Activated CD4-positive, alpha-beta memory T cell treated with anti-CD3 and anti-CD28 coated beads for 36 hours (primary cell): ENCODE measurements around the gene TPCN1. TPM values are rescaled to one million over a fixed set of nuclear protein-coding genes. Genes with fewer than 3 reads are reported as not detected.

ENCODE experiments used
- CTCF ChIA-PET: fragments of 350-600 bp; sonication (Branson Sonifier 250); formaldehyde crosslinking; loops from one replicate; lab custom pipeline; 2021; ENCODE audit warnings: antibody characterized with exemption, inconsistent platforms; lab: Charles Lee
- POLR2A ChIA-PET: fragments of 350-600 bp; sonication (Branson Sonifier 250); formaldehyde crosslinking; loops from one replicate; lab custom pipeline; 2021; ENCODE audit warnings: antibody characterized with exemption; lab: Charles Lee
- DNase-seq: peaks from one replicate; pipeline ENCODE4 v3.0.0-alpha.2; 2020
- H3K27ac Mint-ChIP-seq: one replicate; pipeline ENCODE4 v1.8.0; 2021; ENCODE audit warnings: mixed read lengths
- H3K27me3 Mint-ChIP-seq: one replicate; pipeline ENCODE4 v1.8.0; 2021; ENCODE audit warnings: mixed read lengths
- H3K36me3 Mint-ChIP-seq: one replicate; pipeline ENCODE4 v1.8.0; 2021; ENCODE audit warnings: mixed read lengths
- H3K4me1 Mint-ChIP-seq: one replicate; pipeline ENCODE4 v1.8.0; 2021; ENCODE audit warnings: low read depth, mixed read lengths
- H3K4me3 Mint-ChIP-seq: one replicate; pipeline ENCODE4 v1.8.0; 2021; ENCODE audit warnings: mild to moderate bottlenecking, mixed read lengths
- H3K9me3 Mint-ChIP-seq: one replicate; pipeline ENCODE4 v1.8.0; 2021; ENCODE audit warnings: mixed read lengths
- intact Hi-C: fragments of 100-400 bp; cut with micrococcal nuclease; formaldehyde crosslinking; loops from one replicate; pipeline ENCODE4 v1.15.1; 2023
- microRNA-seq: library from miRNA; unstranded; fragments of <30 nt; microRNA quantifications from one replicate; pipeline ENCODE4 v1.2.0, GENCODE V29; 2022; ENCODE audit warnings: borderline number of aligned reads, borderline microRNAs expressed, borderline replicate concordance
- total RNA-seq, 2 experiments: library from RNA; stranded (reverse); gene quantifications; one replicate each; pipeline ENCODE4 v1.2.3, GENCODE V29; 2021

TPCN1 gene
- total RNA-seq, 2 experiments from 2014 or later, result 44.0 to 51.6 TPM

DNA sequence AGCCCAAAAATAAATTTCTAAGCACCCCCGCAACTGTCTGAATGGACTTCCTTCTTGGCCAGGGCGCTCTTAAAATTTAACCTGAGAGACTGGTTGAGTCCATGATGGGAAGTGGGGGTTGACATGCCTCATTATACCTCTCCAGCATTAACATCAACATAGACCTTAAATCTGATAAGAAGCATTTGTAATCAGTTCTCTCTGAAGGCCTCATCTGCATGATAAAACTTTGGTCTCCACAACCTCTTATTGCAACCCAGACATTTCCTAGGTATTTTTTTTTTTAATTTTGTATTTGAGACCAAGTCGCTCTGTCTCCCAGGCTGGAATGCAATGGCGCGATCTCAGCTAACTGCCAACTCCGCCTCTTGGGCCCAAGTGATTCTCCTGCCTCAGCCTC is 124.1 kb downstream of the TPCN1 start:
- intact Hi-C loops, result no loop called here
- ChIA-PET CTCF (no interaction called here), POLR2A (no interaction called here)
- H3K36me3 Mint-ChIP-seq, result no peaks in the 10 kb centered on the region
- H3K4me1 Mint-ChIP-seq, result no peaks in the 10 kb centered on the region
- no peak for DNase-seq
- no peaks in the 10 kb centered on the region for H3K9me3 Mint-ChIP-seq
- H3K27me3 Mint-ChIP-seq, result peaks cover 3% of the 10 kb centered on the region
- H3K4me3 Mint-ChIP-seq, result no peak overlapping the region
- H3K27ac Mint-ChIP-seq, result no peak overlapping the region

DNA sequence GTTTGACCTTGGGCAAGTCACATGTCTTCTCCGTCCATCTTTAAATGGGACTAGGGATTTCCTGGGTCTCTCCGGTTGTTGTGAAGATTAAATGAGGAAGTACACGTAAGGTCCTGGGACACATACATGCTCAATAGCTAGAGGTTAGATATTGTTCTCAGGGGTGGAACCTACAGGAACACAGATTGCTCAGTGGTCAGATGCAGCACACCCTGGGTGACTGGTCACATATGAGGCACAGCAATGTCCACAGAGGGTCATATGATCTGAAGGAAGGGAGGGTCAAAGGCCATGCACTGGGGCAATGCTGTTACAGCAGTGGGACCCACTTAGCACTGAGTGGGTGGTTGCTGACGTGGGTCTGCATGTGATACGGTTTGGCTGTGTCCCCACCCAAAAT is 125.1 kb downstream of the TPCN1 start:
- no peak for DNase-seq
- Mint-ChIP-seq H3K4me1 (no peaks in the 10 kb centered on the region), H3K9me3 (no peaks in the 10 kb centered on the region), H3K27me3 (peaks cover 3% of the 10 kb centered on the region), H3K4me3 (no peak overlapping the region), H3K27ac (no peak overlapping the region), H3K36me3 (no peaks in the 10 kb centered on the region)
- POLR2A ChIA-PET, result no interaction called here
- CTCF ChIA-PET, result no interaction called here
- intact Hi-C loops, result no loop called here

DNA sequence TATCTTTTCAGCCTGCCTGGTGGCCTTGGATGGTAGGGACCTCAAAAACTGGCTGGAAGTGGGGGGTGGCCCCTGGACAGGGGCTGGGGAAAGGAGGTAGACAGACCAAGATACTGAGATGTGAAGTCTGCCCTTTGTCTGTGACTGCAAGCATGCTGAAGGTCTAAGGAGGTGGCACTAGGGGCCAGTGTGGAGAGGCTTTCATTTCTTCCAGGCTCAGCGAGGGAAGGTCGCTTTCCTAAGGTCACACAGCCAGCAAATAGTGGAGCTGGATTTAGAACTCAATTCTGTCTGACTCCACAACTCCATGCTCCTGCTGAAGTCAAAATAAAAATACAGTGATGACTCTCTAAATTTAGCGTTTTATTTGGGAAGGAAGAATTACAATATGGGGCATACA is 125.8 kb downstream of the TPCN1 start:
- no peak for DNase-seq
- H3K4me1 Mint-ChIP-seq, result no peaks in the 10 kb centered on the region
- ChIA-PET POLR2A (no interaction called here), CTCF (interaction anchor here (1.1 kb wide), 1 partner anchor 10 kb away, joined by 3 read pairs; no protein-coding TSS in a partner anchor)
- no peaks in the 10 kb centered on the region for H3K36me3 Mint-ChIP-seq
- H3K27ac Mint-ChIP-seq, result no peak overlapping the region
- intact Hi-C loops, result no loop called here
- peaks cover 3% of the 10 kb centered on the region for H3K27me3 Mint-ChIP-seq
- H3K4me3 Mint-ChIP-seq, result no peak overlapping the region
- no peaks in the 10 kb centered on the region for H3K9me3 Mint-ChIP-seq

DNA sequence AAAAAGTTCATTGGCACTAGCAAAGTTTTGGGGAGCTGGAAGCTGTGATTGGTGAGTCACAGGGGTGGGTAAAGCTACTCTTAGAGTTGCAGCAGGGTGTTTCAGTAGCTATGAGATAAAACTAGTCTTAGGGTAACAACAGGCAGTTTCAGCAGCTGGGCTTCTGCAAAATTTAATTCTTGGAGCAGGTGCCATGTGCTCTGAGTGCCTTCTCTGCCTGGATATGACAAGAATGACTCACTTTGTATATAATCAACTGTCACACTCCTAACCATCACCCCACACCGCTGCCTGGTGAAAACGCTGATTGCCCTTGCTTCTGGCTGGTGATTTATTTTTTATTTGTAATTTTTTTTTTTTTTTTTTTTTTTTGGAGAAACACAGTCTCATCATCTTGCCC is 126.6 kb downstream of the TPCN1 start:
- DNase-seq, result no peak
- ChIA-PET CTCF (interaction anchor here (0.7 to 1.1 kb wide), 2 partner anchors 9 to 119 kb away, joined by 3 read pairs; no protein-coding TSS in a partner anchor), POLR2A (no interaction called here)
- Mint-ChIP-seq H3K27me3 (peaks cover 3% of the 10 kb centered on the region), H3K36me3 (no peaks in the 10 kb centered on the region), H3K4me1 (no peaks in the 10 kb centered on the region), H3K4me3 (no peak overlapping the region), H3K27ac (no peak overlapping the region), H3K9me3 (no peaks in the 10 kb centered on the region)
- intact Hi-C loops, result no loop called here

Small RNA genes within 50 kb of the gene (microRNA-seq; reads per million reads assigned to microRNA genes)
- not detected for gene MIR6762

Other genes starting within 250 kb of the TPCN1 start
- gene OAS2, start 242.9 kb upstream of the TPCN1 start, total RNA-seq, result 100 to 1,000 TPM; 140 to 148 TPM
- gene DTX1, start 164.7 kb upstream of the TPCN1 start, total RNA-seq, result 10 to 100 TPM; 11.0 to 12.4 TPM
- gene RASAL1, start 85.7 kb upstream of the TPCN1 start, total RNA-seq, result 1 to 10 TPM; 4.4 to 4.9 TPM
- under 1 TPM; 0.90 to 0.94 TPM for gene CFAP73, start 71.7 kb upstream of the TPCN1 start, total RNA-seq
- gene DDX54, start 36.0 kb upstream of the TPCN1 start, total RNA-seq, result 100 to 1,000 TPM; 107 to 109 TPM
- 10 to 100 TPM; 18.7 to 22.0 TPM for gene RITA1, start 35.7 kb upstream of the TPCN1 start, total RNA-seq
- 10 to 100 TPM; 21.5 to 22.0 TPM for gene SLC8B1, start 113.6 kb downstream of the TPCN1 start, total RNA-seq
- 10 to 100 TPM; 18.3 to 18.8 TPM for gene PLBD2, start 137.1 kb downstream of the TPCN1 start, total RNA-seq
- not detected for gene SDS, start 182.4 kb downstream of the TPCN1 start, total RNA-seq
- not detected for gene SDSL, start 200.9 kb downstream of the TPCN1 start, total RNA-seq